Measurements from ENCODE around the gene CRAT.

- TF ChIP-seq MAX (IDR thresholded peaks at IDR 0.05) (no peak), CTCF (IDR thresholded peaks at IDR 0.05) (no peak), CHD2 (IDR thresholded peaks at IDR 0.05; ENCODE audit: low read length, partially characterized antibody) (no peak)
Observed at GRCh38 chr9:129146441-129146941, 35.9 kb upstream of the CRAT start.

Measured in A549 (cell line).